PC-3 (cell line): ENCODE data around the gene ACSBG1. TPM values are rescaled to one million over a fixed set of nuclear protein-coding genes. Genes with fewer than 3 reads are reported as not detected.
A peak's percentile ranks its signal among the peaks of the same experiment; 100 is the strongest.
"Not testable (repeated sequence)": the region's sequence is repeated elsewhere in the genome, so short reads cannot be mapped to it uniquely, and the experiment has no call there.

Source experiments
- ATAC-seq: fragments of 200-7000 bp; cut with Tn5 transposase; 2 replicates; pipeline ENCODE4 v1.9.1; 2020; ENCODE audit warnings: mild to moderate bottlenecking, moderate library complexity
- BruUV-seq: library from RNA; stranded (reverse); fragments of 400-500 nt; replicated peaks from 2 replicates; lab custom pipeline; 2021; lab: Mats Ljungman, UMichigan
- CTCF ChIA-PET: fragments of 300-600 bp; sonication (Branson Sonifier 250); formaldehyde crosslinking; loops from one replicate; lab custom pipeline; 2022; ENCODE audit warnings: antibody characterized with exemption; lab: Charles Lee
- POLR2A ChIA-PET: fragments of 300-600 bp; sonication (Branson Sonifier 250); formaldehyde crosslinking; loops from one replicate; lab custom pipeline; 2022; ENCODE audit warnings: antibody characterized with exemption; ENCODE audit not compliant: unreplicated experiment; lab: Charles Lee
- DNase-seq: peaks from one replicate; pipeline ENCODE4 v3.0.0-alpha.2; 2015
- H2AFZ ChIP-seq: fragments of 300-600 bp; sonication (generic); 2 replicates; pipeline ENCODE4 v1.6.0; 2016; ENCODE audit warnings: antibody characterized with exemption, low read length
- H3F3A ChIP-seq: fragments of 300-600 bp; sonication (generic); one replicate; pipeline ENCODE4 v1.6.0; 2017; ENCODE audit warnings: antibody characterized with exemption, low read length, control low read depth, mild to moderate bottlenecking; ENCODE audit not compliant: unreplicated experiment
- H3K27ac ChIP-seq: fragments of 300-600 bp; sonication (generic); 2 replicates; pipeline ENCODE4 v1.5.1; 2016; ENCODE audit warnings: mild to moderate bottlenecking, low read length
- H3K27me3 ChIP-seq: fragments of 300-600 bp; sonication (generic); 2 replicates; pipeline ENCODE4 v1.6.1; 2016; ENCODE audit warnings: low read length, mixed read lengths
- H3K36me3 ChIP-seq: fragments of 300-600 bp; sonication (generic); 2 replicates; pipeline ENCODE4 v1.6.1; 2016; ENCODE audit warnings: low read depth, mixed run types, low read length, mixed read lengths
- H3K4me1 ChIP-seq: fragments of 300-600 bp; sonication (generic); 2 replicates; pipeline ENCODE4 v1.5.1; 2016; ENCODE audit warnings: low read length; ENCODE audit not compliant: insufficient read depth
- H3K4me2 ChIP-seq: fragments of 300-600 bp; sonication (generic); 2 replicates; pipeline ENCODE4 v1.6.0; 2016; ENCODE audit warnings: low read length
- H3K4me3 ChIP-seq: fragments of 300-600 bp; sonication (generic); 2 replicates; pipeline ENCODE4 v1.5.1; 2016; ENCODE audit warnings: mild to moderate bottlenecking, low read length, mixed read lengths
- H3K79me2 ChIP-seq: fragments of 300-600 bp; sonication (generic); 2 replicates; pipeline ENCODE4 v1.6.1; 2017; ENCODE audit warnings: low read length, mixed read lengths
- H3K9ac ChIP-seq: fragments of 300-600 bp; sonication (generic); 2 replicates; pipeline ENCODE4 v1.6.0; 2016; ENCODE audit warnings: mild to moderate bottlenecking, low read length
- H3K9me2 ChIP-seq: fragments of 300-600 bp; sonication (generic); replicated peaks from 2 replicates; pipeline ENCODE4 v1.6.1; 2016; ENCODE audit warnings: mixed run types, low read length, mixed read lengths
- H3K9me3 ChIP-seq: fragments of 300-600 bp; sonication (generic); 2 replicates; pipeline ENCODE4 v1.6.1; 2016; ENCODE audit warnings: low read length, mixed read lengths
- H4K20me1 ChIP-seq: fragments of 300-600 bp; sonication (generic); 2 replicates; pipeline ENCODE4 v1.6.1; 2016; ENCODE audit warnings: low read length, mixed read lengths
- CTCF ChIP-seq: fragments of 300-600 bp; sonication (generic); conservative IDR thresholded peaks from 2 replicates; pipeline ENCODE4 v1.5.1; 2017; ENCODE audit warnings: antibody characterized with exemption, low read depth, mild to moderate bottlenecking, low read length
- EZH2 ChIP-seq: fragments of 300-600 bp; sonication (generic); IDR thresholded peaks from one replicate; pipeline ENCODE4 v1.6.1; 2017; ENCODE audit warnings: antibody characterized with exemption, mild to moderate bottlenecking, low read length; ENCODE audit not compliant: unreplicated experiment
- EZH2phosphoT487 ChIP-seq: fragments of 300-600 bp; sonication (generic); IDR thresholded peaks from 2 replicates; pipeline ENCODE4 v1.6.1; 2018; ENCODE audit warnings: mild to moderate bottlenecking, antibody characterized with exemption, low read length, borderline replicate concordance
- intact Hi-C: fragments of 100-400 bp; cut with micrococcal nuclease; formaldehyde crosslinking; loops from 2 replicates; pipeline ENCODE4 v1.9.0; 2023
- total RNA-seq: library from RNA; depleted of rRNA; stranded (reverse); fragments of >200 nt; gene quantifications from 2 replicates; pipeline ENCODE4 v1.2.3, GENCODE V29; 2014

Gene ACSBG1
- total RNA-seq, 1 experiment from 2014 or later = 0.36 TPM

- no TSS peak for BruUV-seq
- Histone ChIP-seq H3F3A (no peaks in the 10 kb centered on the region), H3K4me3 (no peak overlapping the region), H3K27me3 (no peaks in the 10 kb centered on the region), H3K4me1 (peaks cover 24% of the 10 kb centered on the region; the same call in 1 of the 2 replicates), H3K36me3 (peaks cover 8% of the 10 kb centered on the region; the same call in 1 of the 2 replicates), H3K27ac (no peak overlapping the region), H2AFZ (no peak overlapping the region), H3K9me2 (no peaks in the 10 kb centered on the region), H3K79me2 (peaks cover 47% of the 10 kb centered on the region), H3K4me2 (no peak overlapping the region), H3K9me3 (no peaks in the 10 kb centered on the region), H3K9ac (no peak overlapping the region), H4K20me1 (peaks cover 11% of the 10 kb centered on the region; the same call in 1 of the 2 replicates)
- TF ChIP-seq EZH2 = no peak
- TF ChIP-seq EZH2phosphoT487 = no peak
- no peak for TF ChIP-seq CTCF
- POLR2A ChIA-PET = no interaction called here
- ATAC-seq = no peak
- no peak for DNase-seq
- intact Hi-C loops = loop anchor here (5.0 kb wide), 1 partner anchor 302 kb away; no protein-coding TSS in a partner anchor
- CTCF ChIA-PET = interaction anchor here (0.7 kb wide), 1 partner anchor 574 kb away, joined by 3 read pairs; no protein-coding TSS in a partner anchor
Measured at GRCh38 chr15:78154955-78155354, 79.4 kb downstream of the ACSBG1 start.

- H3K4me1 ChIP-seq = peaks cover 23% of the 10 kb centered on the region; the same call in 1 of the 2 replicates
- H3K79me2 ChIP-seq = peaks cover 60% of the 10 kb centered on the region
- POLR2A ChIA-PET, H3K36me3 ChIP-seq, H3K27me3 ChIP-seq, intact Hi-C loops, DNase-seq, ATAC-seq, H3F3A ChIP-seq, H3K9me2 ChIP-seq, CTCF ChIA-PET, H3K9me3 ChIP-seq, H2AFZ ChIP-seq, H3K27ac ChIP-seq, BruUV-seq, H3K9ac ChIP-seq: not testable (repeated sequence)
- peak overlapping the region; percentile 76 for H3K4me2 ChIP-seq
- H3K4me3 ChIP-seq = peak overlapping the region; percentile 81; the same call in 1 of the 2 replicates
- H4K20me1 ChIP-seq = peaks cover 12% of the 10 kb centered on the region; the same call in 1 of the 2 replicates
Measured at GRCh38 chr15:78151075-78151474, 83.3 kb downstream of the ACSBG1 start.

- H3K9me2 ChIP-seq = no peaks in the 10 kb centered on the region
- H4K20me1 ChIP-seq = peaks cover 12% of the 10 kb centered on the region; the same call in 1 of the 2 replicates
- no peaks in the 10 kb centered on the region for H3K27me3 ChIP-seq
- H3K9ac ChIP-seq = peak overlapping the region; percentile 68
- peak overlapping the region; percentile 71; the same call in 1 of the 2 replicates for H2AFZ ChIP-seq
- H3K9me3 ChIP-seq = no peaks in the 10 kb centered on the region
- no peak for TF ChIP-seq EZH2phosphoT487
- no peak for TF ChIP-seq EZH2
- TF ChIP-seq CTCF = no peak
- H3K4me1 ChIP-seq = peaks cover 17% of the 10 kb centered on the region; the same call in 1 of the 2 replicates
- POLR2A ChIA-PET = no interaction called here
- H3K79me2 ChIP-seq = peaks cover 60% of the 10 kb centered on the region
- ATAC-seq = peak; percentile 27
- no peaks in the 10 kb centered on the region for H3F3A ChIP-seq
- H3K27ac ChIP-seq = no peak overlapping the region
- no peaks in the 10 kb centered on the region for H3K36me3 ChIP-seq
- peak overlapping the region; percentile 81 for H3K4me3 ChIP-seq
- CTCF ChIA-PET = interaction anchor here (0.7 kb wide), 1 partner anchor 66 kb away, joined by 3 read pairs; no protein-coding TSS in a partner anchor
- peak overlapping the region; percentile 76 for H3K4me2 ChIP-seq
- DNase-seq = peak; percentile 38
- intact Hi-C loops = no loop called here
- no TSS peak for BruUV-seq
Measured at GRCh38 chr15:78149805-78150751, 84.3 kb downstream of the ACSBG1 start.
